ENCODE data around the gene FOXN1. TPM values are rescaled to one million over a fixed set of nuclear protein-coding genes. Genes with fewer than 3 reads are reported as not detected.

FOXN1 gene
- total RNA-seq, 1 experiment from 2014 or later, result not detected

DNA sequence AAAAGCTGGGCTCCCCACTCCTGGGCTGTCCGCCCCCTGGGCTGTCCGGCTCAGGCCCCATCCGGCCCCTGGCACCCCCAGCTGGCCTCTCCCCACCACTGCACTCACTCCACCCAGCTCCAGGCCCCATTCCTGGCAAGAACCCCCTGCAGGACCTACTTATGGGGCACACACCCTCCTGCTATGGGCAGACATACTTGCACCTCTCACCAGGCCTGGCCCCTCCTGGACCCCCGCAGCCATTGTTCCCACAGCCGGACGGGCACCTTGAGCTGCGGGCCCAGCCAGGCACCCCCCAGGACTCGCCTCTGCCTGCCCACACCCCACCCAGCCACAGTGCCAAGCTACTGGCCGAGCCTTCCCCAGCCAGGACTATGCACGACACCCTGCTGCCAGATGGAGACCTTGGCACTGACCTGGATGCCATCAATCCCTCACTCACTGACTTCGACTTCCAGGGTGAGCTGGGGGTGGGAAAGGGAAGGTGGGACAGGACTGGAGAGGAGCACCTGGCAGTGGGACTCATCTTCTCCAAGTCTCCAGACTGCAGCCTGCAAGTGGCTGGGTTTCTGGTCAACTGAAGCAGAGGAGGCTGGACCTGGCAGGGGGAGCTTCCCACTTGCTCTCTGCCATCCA lies 28.7 kb downstream of the FOXN1 start:
- BruUV-seq (replicated peaks), result no TSS peak
- POLR2A ChIA-PET, result interaction anchor here (0.5 to 1.8 kb wide), 5 partner anchors 9 to 42 kb away, joined by 3 to 7 read pairs (median 3); no protein-coding TSS in a partner anchor
- intact Hi-C loops (cut with micrococcal nuclease), result no loop called here
- Mint-ChIP-seq H3K27me3 (ENCODE audit: insufficient read depth, unreplicated experiment) (peaks cover 12% of the 10 kb centered on the region), H3K27ac (ENCODE audit: low read depth, unreplicated experiment) (no peak overlapping the region), H3K4me3 (ENCODE audit: unreplicated experiment) (no peak overlapping the region), H3K4me1 (ENCODE audit: insufficient read depth, unreplicated experiment) (peaks cover 14% of the 10 kb centered on the region), H3K36me3 (ENCODE audit: insufficient read depth, unreplicated experiment) (no peaks in the 10 kb centered on the region), H3K9me3 (ENCODE audit: unreplicated experiment) (no peaks in the 10 kb centered on the region)
- CTCF ChIA-PET, result interaction anchor here (0.7 to 5.7 kb wide), 4 partner anchors 8 to 40 kb away, joined by 3 to 49 read pairs (median 4); no protein-coding TSS in a partner anchor
- DNase-seq (ENCODE audit: unreplicated experiment), result no peak
- TF ChIP-seq, protein P1, sequence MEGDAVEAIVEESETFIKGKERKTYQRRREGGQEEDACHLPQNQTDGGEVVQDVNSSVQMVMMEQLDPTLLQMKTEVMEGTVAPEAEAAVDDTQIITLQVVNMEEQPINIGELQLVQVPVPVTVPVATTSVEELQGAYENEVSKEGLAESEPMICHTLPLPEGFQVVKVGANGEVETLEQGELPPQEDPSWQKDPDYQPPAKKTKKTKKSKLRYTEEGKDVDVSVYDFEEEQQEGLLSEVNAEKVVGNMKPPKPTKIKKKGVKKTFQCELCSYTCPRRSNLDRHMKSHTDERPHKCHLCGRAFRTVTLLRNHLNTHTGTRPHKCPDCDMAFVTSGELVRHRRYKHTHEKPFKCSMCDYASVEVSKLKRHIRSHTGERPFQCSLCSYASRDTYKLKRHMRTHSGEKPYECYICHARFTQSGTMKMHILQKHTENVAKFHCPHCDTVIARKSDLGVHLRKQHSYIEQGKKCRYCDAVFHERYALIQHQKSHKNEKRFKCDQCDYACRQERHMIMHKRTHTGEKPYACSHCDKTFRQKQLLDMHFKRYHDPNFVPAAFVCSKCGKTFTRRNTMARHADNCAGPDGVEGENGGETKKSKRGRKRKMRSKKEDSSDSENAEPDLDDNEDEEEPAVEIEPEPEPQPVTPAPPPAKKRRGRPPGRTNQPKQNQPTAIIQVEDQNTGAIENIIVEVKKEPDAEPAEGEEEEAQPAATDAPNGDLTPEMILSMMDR (IDR thresholded peaks at IDR 0.05; ENCODE audit: unreplicated experiment), result no peak

DNA sequence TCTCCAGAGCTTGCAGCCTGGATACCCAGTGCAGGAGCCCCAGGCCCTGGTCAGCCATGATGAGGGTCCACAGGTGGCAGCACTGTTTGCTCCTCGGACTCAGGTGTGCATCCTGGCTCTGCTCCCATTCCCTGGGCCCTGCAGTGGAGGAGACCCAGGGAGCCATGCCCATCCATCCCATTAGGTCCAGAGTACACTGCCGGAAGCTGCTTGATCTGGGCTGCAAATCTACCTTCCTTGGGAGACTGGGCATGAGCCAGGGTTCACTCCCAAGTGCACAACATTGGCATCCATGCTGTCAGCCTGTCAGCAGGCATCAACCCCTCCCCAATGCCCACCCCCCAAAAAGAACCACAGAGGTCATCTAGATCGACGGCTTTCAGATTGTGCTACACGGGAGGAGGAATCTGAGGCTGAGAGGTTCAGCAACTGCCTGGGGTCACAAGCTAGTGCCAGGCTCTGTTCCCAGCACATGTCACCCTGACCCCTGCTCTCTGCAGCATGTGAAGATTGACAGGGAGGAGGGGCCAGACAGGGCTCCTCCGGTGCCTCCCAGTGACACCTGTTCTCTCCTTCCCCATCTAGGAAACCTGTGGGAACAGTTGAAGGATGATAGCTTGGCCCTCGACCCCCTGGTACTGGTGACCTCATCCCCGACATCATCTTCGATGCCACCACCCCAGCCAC lies 30.5 kb downstream of the FOXN1 start:
- BruUV-seq (replicated peaks), result no TSS peak
- TF ChIP-seq, protein P1 (IDR thresholded peaks at IDR 0.05; ENCODE audit: unreplicated experiment), result no peak
- H3K4me3 Mint-ChIP-seq (ENCODE audit: unreplicated experiment), result no peak overlapping the region
- ChIA-PET CTCF (interaction anchor here (0.9 to 5.7 kb wide), 7 partner anchors 11 to 41 kb away, joined by 3 to 49 read pairs (median 3); no protein-coding TSS in a partner anchor), POLR2A (interaction anchor here (1.3 to 1.7 kb wide), 2 partner anchors 29 to 44 kb away, joined by 4 to 8 read pairs; no protein-coding TSS in a partner anchor)
- no peaks in the 10 kb centered on the region for H3K9me3 Mint-ChIP-seq (ENCODE audit: unreplicated experiment)
- intact Hi-C loops (cut with micrococcal nuclease), result no loop called here
- DNase-seq (ENCODE audit: unreplicated experiment), result no peak
- no peak overlapping the region for H3K27ac Mint-ChIP-seq (ENCODE audit: low read depth, unreplicated experiment)
- H3K36me3 Mint-ChIP-seq (ENCODE audit: insufficient read depth, unreplicated experiment), result no peaks in the 10 kb centered on the region
- peaks cover 14% of the 10 kb centered on the region for H3K4me1 Mint-ChIP-seq (ENCODE audit: insufficient read depth, unreplicated experiment)
- peaks cover 12% of the 10 kb centered on the region for H3K27me3 Mint-ChIP-seq (ENCODE audit: insufficient read depth, unreplicated experiment)

DNA sequence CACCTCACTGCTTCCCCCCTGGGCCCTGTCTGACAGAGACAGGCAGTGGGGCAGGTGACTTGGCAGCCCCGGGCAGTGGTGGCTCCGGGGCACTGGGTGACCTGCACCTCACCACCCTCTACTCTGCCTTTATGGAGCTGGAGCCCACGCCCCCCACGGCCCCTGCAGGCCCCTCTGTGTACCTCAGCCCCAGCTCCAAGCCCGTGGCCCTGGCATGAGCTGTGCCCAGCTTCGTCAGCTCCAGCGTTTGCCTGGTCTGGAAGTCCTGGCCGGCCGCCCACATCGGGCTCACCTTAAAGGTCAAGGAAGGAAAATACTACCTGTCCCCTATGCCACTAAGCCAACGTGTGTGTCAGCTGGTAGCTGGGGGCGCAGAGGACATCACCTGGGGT lies 31.1 kb downstream of the FOXN1 start:
- TF ChIP-seq, protein P1 (IDR thresholded peaks at IDR 0.05; ENCODE audit: unreplicated experiment), result no peak
- Mint-ChIP-seq H3K27me3 (ENCODE audit: insufficient read depth, unreplicated experiment) (peaks cover 12% of the 10 kb centered on the region), H3K9me3 (ENCODE audit: unreplicated experiment) (no peaks in the 10 kb centered on the region), H3K4me3 (ENCODE audit: unreplicated experiment) (no peak overlapping the region), H3K36me3 (ENCODE audit: insufficient read depth, unreplicated experiment) (no peaks in the 10 kb centered on the region), H3K27ac (ENCODE audit: low read depth, unreplicated experiment) (no peak overlapping the region), H3K4me1 (ENCODE audit: insufficient read depth, unreplicated experiment) (peaks cover 14% of the 10 kb centered on the region)
- ChIA-PET CTCF (interaction anchor here (0.7 to 5.7 kb wide), 5 partner anchors 10 to 100 kb away, joined by 3 to 49 read pairs (median 3); no protein-coding TSS in a partner anchor), POLR2A (interaction anchor here (1.7 kb wide), 1 partner anchor 30 kb away, joined by 8 read pairs; no protein-coding TSS in a partner anchor)
- no TSS peak for BruUV-seq (replicated peaks)
- intact Hi-C loops (cut with micrococcal nuclease), result no loop called here
- DNase-seq (ENCODE audit: unreplicated experiment), result no peak

DNA sequence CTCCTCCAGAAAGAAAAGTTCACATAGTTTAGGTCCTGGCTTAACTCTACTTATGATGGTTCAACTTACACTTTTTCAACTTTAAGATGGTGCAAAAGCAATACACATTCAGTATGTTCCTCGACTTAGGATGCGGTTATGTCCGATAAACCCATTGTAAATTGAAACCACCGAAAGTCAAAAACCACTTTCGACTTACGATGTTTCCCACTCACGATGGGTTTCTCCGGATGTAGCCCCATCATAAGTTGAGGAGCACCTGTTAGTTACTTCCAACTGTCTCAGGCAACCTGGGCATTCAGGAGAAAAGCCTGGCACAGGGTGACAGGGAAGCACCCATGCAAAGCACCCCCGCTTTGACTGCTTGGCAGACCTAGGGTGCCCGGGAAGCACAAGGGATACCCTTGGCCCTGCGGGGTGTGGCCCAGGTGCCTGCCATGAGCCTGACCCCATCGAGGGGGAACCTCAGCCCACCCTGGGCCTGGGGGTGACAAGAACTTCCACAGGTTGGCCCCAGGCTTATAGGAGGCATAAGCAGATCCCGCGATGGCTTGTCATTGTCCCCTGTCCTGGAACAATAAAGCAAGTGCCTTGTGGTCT lies 32.2 kb downstream of the FOXN1 start:
- H3K4me1 Mint-ChIP-seq (ENCODE audit: insufficient read depth, unreplicated experiment), result peaks cover 5% of the 10 kb centered on the region
- TF ChIP-seq, protein P1 (IDR thresholded peaks at IDR 0.05; ENCODE audit: unreplicated experiment), result no peak
- ChIA-PET POLR2A (interaction anchor here (0.6 to 1.7 kb wide), 2 partner anchors 31 to 299 kb away, joined by 3 to 8 read pairs; no protein-coding TSS in a partner anchor), CTCF (interaction anchor here (0.7 to 5.7 kb wide), 3 partner anchors 13 to 43 kb away, joined by 4 to 98 read pairs (median 49); no protein-coding TSS in a partner anchor)
- no TSS peak for BruUV-seq (replicated peaks)
- H3K36me3 Mint-ChIP-seq (ENCODE audit: insufficient read depth, unreplicated experiment), result no peaks in the 10 kb centered on the region
- no peak for DNase-seq (ENCODE audit: unreplicated experiment)
- H3K27ac Mint-ChIP-seq (ENCODE audit: low read depth, unreplicated experiment), result no peak overlapping the region
- H3K27me3 Mint-ChIP-seq (ENCODE audit: insufficient read depth, unreplicated experiment), result peaks cover 12% of the 10 kb centered on the region
- intact Hi-C loops (cut with micrococcal nuclease), result no loop called here
- H3K4me3 Mint-ChIP-seq (ENCODE audit: unreplicated experiment), result no peak overlapping the region
- H3K9me3 Mint-ChIP-seq (ENCODE audit: unreplicated experiment), result no peaks in the 10 kb centered on the region
